ENCODE measurements around the gene CDC42BPB.

- TF ChIP-seq, protein P1, sequence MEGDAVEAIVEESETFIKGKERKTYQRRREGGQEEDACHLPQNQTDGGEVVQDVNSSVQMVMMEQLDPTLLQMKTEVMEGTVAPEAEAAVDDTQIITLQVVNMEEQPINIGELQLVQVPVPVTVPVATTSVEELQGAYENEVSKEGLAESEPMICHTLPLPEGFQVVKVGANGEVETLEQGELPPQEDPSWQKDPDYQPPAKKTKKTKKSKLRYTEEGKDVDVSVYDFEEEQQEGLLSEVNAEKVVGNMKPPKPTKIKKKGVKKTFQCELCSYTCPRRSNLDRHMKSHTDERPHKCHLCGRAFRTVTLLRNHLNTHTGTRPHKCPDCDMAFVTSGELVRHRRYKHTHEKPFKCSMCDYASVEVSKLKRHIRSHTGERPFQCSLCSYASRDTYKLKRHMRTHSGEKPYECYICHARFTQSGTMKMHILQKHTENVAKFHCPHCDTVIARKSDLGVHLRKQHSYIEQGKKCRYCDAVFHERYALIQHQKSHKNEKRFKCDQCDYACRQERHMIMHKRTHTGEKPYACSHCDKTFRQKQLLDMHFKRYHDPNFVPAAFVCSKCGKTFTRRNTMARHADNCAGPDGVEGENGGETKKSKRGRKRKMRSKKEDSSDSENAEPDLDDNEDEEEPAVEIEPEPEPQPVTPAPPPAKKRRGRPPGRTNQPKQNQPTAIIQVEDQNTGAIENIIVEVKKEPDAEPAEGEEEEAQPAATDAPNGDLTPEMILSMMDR (IDR thresholded peaks at IDR 0.05; ENCODE audit: borderline replicate concordance, extremely low read depth, low read length, poor library complexity, severe bottlenecking): no peak
- TF ChIP-seq EZH2 (IDR thresholded peaks at IDR 0.05; ENCODE audit: borderline replicate concordance, low read depth, low read length, severe bottlenecking): no peak
Observed at GRCh38 chr14:103064978-103065377, 7.6 kb upstream of the CDC42BPB start.

Measured in DND-41 (cell line).